H9 (cell line): ENCODE data around the gene RPAP2. TPM values are rescaled to one million over a fixed set of nuclear protein-coding genes. Genes with fewer than 3 reads are reported as not detected.

Experiments used
- DNase-seq: peaks from one replicate; pipeline ENCODE4 v3.0.0-alpha.2; 2017
- H2AFZ ChIP-seq: one replicate; pipeline ENCODE4 v1.6.1; 2013; ENCODE audit warnings: mild to moderate bottlenecking, low read length, control low read depth, moderate library complexity
- H2AK5ac ChIP-seq: 2 replicates; pipeline ENCODE4 v1.6.1; 2013; ENCODE audit warnings: low read length, control low read depth, mixed read lengths; ENCODE audit not compliant: insufficient read length
- H2BK120ac ChIP-seq: one replicate; pipeline ENCODE4 v1.6.1; 2013; ENCODE audit warnings: low read depth, mild to moderate bottlenecking, low read length, control low read depth, inconsistent platforms; ENCODE audit not compliant: poor library complexity, severe bottlenecking
- H2BK12ac ChIP-seq: 2 replicates; pipeline ENCODE4 v1.6.1; 2013; ENCODE audit warnings: low read length, control low read depth, mixed read lengths, low read depth; ENCODE audit not compliant: insufficient read length
- H2BK15ac ChIP-seq: 2 replicates; pipeline ENCODE4 v1.6.1; 2013; ENCODE audit warnings: low read depth, low read length, control low read depth
- H2BK20ac ChIP-seq: one replicate; pipeline ENCODE4 v1.6.1; 2013; ENCODE audit warnings: low read depth, mild to moderate bottlenecking, low read length, control low read depth, inconsistent platforms; ENCODE audit not compliant: poor library complexity, severe bottlenecking
- H2BK5ac ChIP-seq: 2 replicates; pipeline ENCODE4 v1.6.1; 2013; ENCODE audit warnings: low read length, control low read depth, mixed read lengths; ENCODE audit not compliant: insufficient read length
- H3K14ac ChIP-seq: 2 replicates; pipeline ENCODE4 v1.6.1; 2013; ENCODE audit warnings: low read length, control low read depth; ENCODE audit not compliant: insufficient read depth
- H3K18ac ChIP-seq: 2 replicates; pipeline ENCODE4 v1.6.1; 2013; ENCODE audit warnings: low read depth, mild to moderate bottlenecking, mixed read lengths, low read length, control low read depth; ENCODE audit not compliant: insufficient read length
- H3K23ac ChIP-seq: 2 replicates; pipeline ENCODE4 v1.6.1; 2013; ENCODE audit warnings: low read length, control low read depth, mixed read lengths, low read depth; ENCODE audit not compliant: insufficient read length
- H3K23me2 ChIP-seq: 2 replicates; pipeline ENCODE4 v1.6.1; 2013; ENCODE audit warnings: low read depth, mild to moderate bottlenecking, mixed read lengths, low read length, control low read depth; ENCODE audit not compliant: insufficient read length, poor library complexity, severe bottlenecking
- H3K27ac ChIP-seq: 2 replicates; pipeline ENCODE4 v1.5.1; 2013; ENCODE audit warnings: low read length, control low read depth, mixed read lengths, low read depth; ENCODE audit not compliant: insufficient read length
- H3K27me3 ChIP-seq: 2 replicates; pipeline ENCODE4 v1.6.1; 2013; ENCODE audit warnings: low read length, control low read depth, inconsistent platforms; ENCODE audit not compliant: insufficient read depth
- H3K4ac ChIP-seq: 2 replicates; pipeline ENCODE4 v1.6.1; 2013; ENCODE audit warnings: low read depth, mild to moderate bottlenecking, control low read depth, inconsistent platforms, low read length, moderate library complexity
- H3K4me1 ChIP-seq: 2 replicates; pipeline ENCODE4 v1.6.1; 2013; ENCODE audit warnings: low read length, control low read depth, inconsistent platforms; ENCODE audit not compliant: insufficient read depth
- H3K4me2 ChIP-seq: 2 replicates; pipeline ENCODE4 v1.6.1; 2013; ENCODE audit warnings: low read length, control low read depth, mixed read lengths; ENCODE audit not compliant: insufficient read length, insufficient read depth
- H3K56ac ChIP-seq: 2 replicates; pipeline ENCODE4 v1.6.1; 2013; ENCODE audit warnings: low read depth, mild to moderate bottlenecking, mixed read lengths, low read length, control low read depth; ENCODE audit not compliant: insufficient read length
- H3K79me1 ChIP-seq: 2 replicates; pipeline ENCODE4 v1.6.1; 2013; ENCODE audit warnings: low read depth, mild to moderate bottlenecking, moderate library complexity, low read length, control low read depth, inconsistent platforms; ENCODE audit not compliant: insufficient read depth, poor library complexity, severe bottlenecking
- H3K79me2 ChIP-seq: 2 replicates; pipeline ENCODE4 v1.6.1; 2013; ENCODE audit warnings: low read length, control low read depth, inconsistent platforms; ENCODE audit not compliant: insufficient read depth
- H3K9ac ChIP-seq: 2 replicates; pipeline ENCODE4 v1.6.1; 2013; ENCODE audit warnings: low read length, control low read depth, mixed read lengths; ENCODE audit not compliant: insufficient read length; ENCODE audit errors: extremely low read depth
- H3K9me3 ChIP-seq: one replicate; pipeline ENCODE4 v1.6.1; 2013; ENCODE audit warnings: low read depth, low read length, inconsistent platforms; ENCODE audit not compliant: control insufficient read depth
- H3T11ph ChIP-seq: one replicate; pipeline ENCODE4 v1.6.1; 2013; ENCODE audit warnings: mild to moderate bottlenecking, low read length, control low read depth, inconsistent platforms
- H4K20me1 ChIP-seq: one replicate; pipeline ENCODE4 v1.6.1; 2013; ENCODE audit not compliant: control insufficient read depth, insufficient read length, insufficient read depth
- H4K5ac ChIP-seq: 2 replicates; pipeline ENCODE4 v1.6.1; 2013; ENCODE audit warnings: low read depth, mild to moderate bottlenecking, mixed read lengths, low read length, control low read depth; ENCODE audit not compliant: insufficient read length
- H4K8ac ChIP-seq: replicated peaks from 2 replicates; pipeline ENCODE4 v1.6.1; 2013; ENCODE audit warnings: low read length, control low read depth, mixed read lengths, low read depth; ENCODE audit not compliant: insufficient read length
- H4K91ac ChIP-seq: 2 replicates; pipeline ENCODE4 v1.6.1; 2013; ENCODE audit warnings: low read depth, mild to moderate bottlenecking, moderate library complexity, mixed read lengths, low read length, control low read depth; ENCODE audit not compliant: insufficient read length
- H3K27ac Mint-ChIP-seq, 3 experiments: 2 replicates in 2 of 3; 3 replicates in 1 of 3; pipeline ENCODE4 v1.8.0; 2020 to 2021; ENCODE audit warnings: mixed read lengths in 3 of 3, mild to moderate bottlenecking in 1 of 3, moderate library complexity in 1 of 3
- H3K27me3 Mint-ChIP-seq: 2 replicates; pipeline ENCODE4 v1.8.0; 2021; ENCODE audit warnings: low read depth, mild to moderate bottlenecking, moderate library complexity, mixed read lengths
- H3K36me3 Mint-ChIP-seq, 3 experiments: 2 replicates in 2 of 3; 3 replicates in 1 of 3; pipeline ENCODE4 v1.8.0; 2020 to 2021; ENCODE audit warnings: low read depth in 3 of 3, mixed read lengths in 3 of 3; ENCODE audit not compliant: insufficient read depth in 1 of 3
- H3K4me1 Mint-ChIP-seq, 2 experiments: 2 replicates each; pipeline ENCODE4 v1.8.0; 2020; ENCODE audit warnings: mixed read lengths in 2 of 2
- H3K4me3 Mint-ChIP-seq, 2 experiments: 2 replicates in 1 of 2; 3 replicates in 1 of 2; pipeline ENCODE4 v1.8.0; 2020 to 2021; ENCODE audit warnings: mild to moderate bottlenecking in 2 of 2, mixed read lengths in 2 of 2, moderate library complexity in 1 of 2
- H3K9me3 Mint-ChIP-seq, 2 experiments: 2 replicates in 1 of 2; 3 replicates in 1 of 2; pipeline ENCODE4 v1.8.0; 2020; ENCODE audit warnings: mild to moderate bottlenecking in 2 of 2, mixed read lengths in 2 of 2, moderate library complexity in 1 of 2
- CTCF ChIP-seq: fragments of 200-600 bp; sonication (generic); conservative IDR thresholded peaks from 3 replicates; pipeline ENCODE4 v1.8.0; 2021; ENCODE audit warnings: antibody characterized with exemption, mild to moderate bottlenecking
- WGBS: extraction: QIAGEN DNeasy Blood & Tissue Kit; methylation state at CpG from one replicate; pipeline ENCODE4 v1.1.7; 2013; ENCODE audit warnings: missing lambda C conversion rate, low lambda C conversion rate, mixed read lengths; ENCODE audit not compliant: insufficient read length; ENCODE audit errors: extremely low coverage; 5-methylcytosine and 5-hydroxymethylcytosine counted together
- total RNA-seq: library from RNA; stranded (reverse); gene quantifications from 2 replicates; pipeline ENCODE4 v1.2.1, GENCODE V29; 2021

RPAP2 gene
- total RNA-seq, 1 experiment from 2014 or later = 27.4 TPM

DNA sequence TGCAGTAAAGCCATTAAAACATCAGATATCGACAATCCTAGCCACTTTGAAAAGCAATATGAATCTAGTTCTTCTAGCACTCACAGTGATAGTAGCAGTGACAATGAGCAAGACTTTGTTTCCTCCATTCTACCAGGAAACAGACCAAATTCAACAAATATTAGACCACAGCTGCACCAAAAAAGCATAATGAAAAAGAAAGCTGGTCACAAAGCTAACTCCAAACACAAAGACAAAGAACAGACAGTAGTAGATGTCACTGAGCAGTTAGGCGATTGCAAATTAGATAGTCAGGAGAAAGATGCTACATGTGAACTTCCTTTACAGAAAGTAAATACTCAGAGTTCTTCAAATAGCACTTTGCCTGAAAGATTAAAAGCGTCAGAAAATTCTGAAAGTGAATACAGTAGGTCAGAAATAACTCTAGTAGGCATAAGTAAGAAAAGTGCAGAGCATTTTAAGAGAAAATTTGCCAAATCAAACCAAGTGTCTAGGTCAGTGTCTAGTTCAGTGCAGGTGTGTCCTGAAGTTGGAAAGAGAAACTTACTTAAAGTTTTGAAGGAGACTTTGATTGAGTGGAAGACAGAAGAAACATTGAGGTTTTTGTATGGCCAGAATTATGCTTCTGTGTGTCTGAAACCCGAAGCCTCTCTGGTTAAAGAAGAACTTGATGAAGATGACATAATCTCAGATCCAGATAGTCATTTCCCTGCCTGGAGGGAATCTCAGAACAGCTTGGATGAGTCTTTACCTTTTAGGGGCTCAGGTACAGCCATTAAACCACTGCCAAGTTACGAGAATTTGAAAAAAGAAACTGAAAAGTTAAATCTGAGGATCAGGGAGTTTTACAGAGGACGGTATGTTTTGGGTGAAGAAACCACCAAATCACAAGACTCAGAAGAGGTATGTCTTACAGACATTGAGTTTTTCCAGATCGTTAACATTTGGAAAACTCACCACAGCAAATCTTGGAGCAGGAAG is 24.9 kb downstream of the RPAP2 start:
- Histone ChIP-seq H3K9ac (no peak overlapping the region), H3K18ac (no peak overlapping the region), H3K79me1 (no peaks in the 10 kb centered on the region), H4K8ac (no peak overlapping the region), H2BK5ac (no peak overlapping the region), H2AFZ (no peak overlapping the region), H2BK120ac (no peak overlapping the region), H3K23me2 (no peaks in the 10 kb centered on the region), H3K4ac (no peak overlapping the region), H3K9me3 (no peaks in the 10 kb centered on the region), H2BK12ac (no peak overlapping the region), H3K27me3 (no peaks in the 10 kb centered on the region), H2BK15ac (no peak overlapping the region), H2BK20ac (no peak overlapping the region), H2AK5ac (no peak overlapping the region), H3K56ac (no peak overlapping the region), H4K91ac (no peak overlapping the region), H4K20me1 (no peaks in the 10 kb centered on the region), H4K5ac (no peak overlapping the region), H3K14ac (no peak overlapping the region), H3K27ac (no peak overlapping the region), H3K23ac (no peak overlapping the region), H3T11ph (no peak overlapping the region), H3K4me2 (no peak overlapping the region), H3K4me1 (no peaks in the 10 kb centered on the region), H3K79me2 (no peaks in the 10 kb centered on the region)
- no peaks in the 10 kb centered on the region for H3K27me3 Mint-ChIP-seq
- peaks cover 27 to 28% of the 10 kb centered on the region in 2 experiments for H3K9me3 Mint-ChIP-seq
- no CpG with 5 or more reads among the region's 7 CpGs for WGBS
- H3K36me3 Mint-ChIP-seq = peaks cover 53 to 65% (median 61%) of the 10 kb centered on the region in 3 experiments
- no peak overlapping the region for H3K27ac Mint-ChIP-seq
- no peak overlapping the region for H3K4me3 Mint-ChIP-seq
- DNase-seq = no peak
- no peak for TF ChIP-seq CTCF
- H3K4me1 Mint-ChIP-seq = peaks cover 0 to under 1% of the 10 kb centered on the region in 2 experiments; a peak in 2 of 4 replicates
